SK-N-SH treated with all-trans-retinoic acid at 6 μM for 48 hours (cell line): Measurements from ENCODE around the gene RRM1.

Experiments used
- ATAC-seq: fragments of 200-7000 bp; cut with Tn5 transposase; 3 replicates; pipeline ENCODE4 v1.9.1; 2020; ENCODE audit warnings: mild to moderate bottlenecking, moderate library complexity
- ARNTL ChIP-seq: fragments of 450-650 bp; formaldehyde crosslinking; IDR thresholded peaks from 2 replicates; pipeline ENCODE4 v1.5.0; 2020; ENCODE audit warnings: low read depth, mild to moderate bottlenecking, moderate library complexity, borderline replicate concordance
- BACH2 ChIP-seq: fragments of 250-450 bp; sonication (Bioruptor Pico); IDR thresholded peaks from 2 replicates; pipeline ENCODE4 v1.9.0; 2021; ENCODE audit warnings: mild to moderate bottlenecking, borderline replicate concordance
- CSDC2 ChIP-seq: fragments of 250-450 bp; sonication (Bioruptor Pico); IDR thresholded peaks from 2 replicates; pipeline ENCODE4 v1.5.0; 2020; ENCODE audit warnings: mild to moderate bottlenecking, moderate library complexity
- ESRRG ChIP-seq: fragments of 250-450 bp; sonication (Bioruptor Pico); IDR thresholded peaks from 2 replicates; pipeline ENCODE4 v1.6.1; 2021; ENCODE audit warnings: mild to moderate bottlenecking
- GLIS3 ChIP-seq: fragments of 250-450 bp; sonication (Bioruptor Pico); IDR thresholded peaks from 2 replicates; pipeline ENCODE4 v1.5.0; 2020; ENCODE audit warnings: mild to moderate bottlenecking, moderate library complexity
- ISL1 ChIP-seq: fragments of 250-450 bp; sonication (Bioruptor Pico); IDR thresholded peaks from 2 replicates; pipeline ENCODE4 v2.1.2; 2022; ENCODE audit warnings: mild to moderate bottlenecking, moderate library complexity
- OSR1 ChIP-seq: fragments of 250-450 bp; sonication (Bioruptor Pico); IDR thresholded peaks from 2 replicates; pipeline ENCODE4 v1.8.0; 2022; ENCODE audit warnings: moderate library complexity, mild to moderate bottlenecking, inconsistent platforms
- SNAI2 ChIP-seq: fragments of 250-450 bp; sonication (Bioruptor Pico); IDR thresholded peaks from 2 replicates; pipeline ENCODE4 v1.5.0; 2020; ENCODE audit warnings: mild to moderate bottlenecking, moderate library complexity
- TCF4 ChIP-seq: fragments of 250-450 bp; sonication (Bioruptor Pico); IDR thresholded peaks from 2 replicates; pipeline ENCODE4 v1.8.0; 2021; ENCODE audit warnings: mild to moderate bottlenecking, moderate library complexity, borderline replicate concordance
- ZC3H10 ChIP-seq: fragments of 250-450 bp; sonication (Bioruptor Pico); IDR thresholded peaks from 2 replicates; pipeline ENCODE4 v1.5.1; 2021; ENCODE audit warnings: mild to moderate bottlenecking, moderate library complexity
- ZFP3 ChIP-seq: fragments of 250-450 bp; sonication (Bioruptor Pico); IDR thresholded peaks from 2 replicates; pipeline ENCODE4 v1.5.0; 2020; ENCODE audit warnings: mild to moderate bottlenecking, moderate library complexity
- ZFP30 ChIP-seq: fragments of 450-650 bp; formaldehyde crosslinking; IDR thresholded peaks from 2 replicates; pipeline ENCODE4 v1.5.0; 2022; ENCODE audit warnings: mild to moderate bottlenecking, moderate library complexity
- ZNF565 ChIP-seq: fragments of 450-650 bp; formaldehyde crosslinking; conservative IDR thresholded peaks from 2 replicates; pipeline ENCODE4 v1.5.0; 2020; ENCODE audit warnings: low read depth, mild to moderate bottlenecking, moderate library complexity
- ZNF70 ChIP-seq: fragments of 450-650 bp; formaldehyde crosslinking; IDR thresholded peaks from 2 replicates; pipeline ENCODE4 v1.5.0; 2020; ENCODE audit warnings: mild to moderate bottlenecking, moderate library complexity
- ZNF8 ChIP-seq: fragments of 450-650 bp; formaldehyde crosslinking; IDR thresholded peaks from 2 replicates; pipeline ENCODE4 v1.5.0; 2020; ENCODE audit warnings: mild to moderate bottlenecking, moderate library complexity
- TF ChIP-seq, protein P1 (sequence below): fragments of 250-450 bp; sonication (Bioruptor Pico); IDR thresholded peaks from 2 replicates; pipeline ENCODE4 v1.5.1; 2020; ENCODE audit warnings: low read depth, mild to moderate bottlenecking, moderate library complexity
- TF ChIP-seq, protein P2 (sequence below): fragments of 250-450 bp; sonication (Bioruptor Pico); IDR thresholded peaks from 2 replicates; pipeline ENCODE4 v1.5.1; 2021; ENCODE audit warnings: mild to moderate bottlenecking, moderate library complexity
- TF ChIP-seq, protein P3 (sequence below): fragments of 250-450 bp; sonication (Bioruptor Pico); IDR thresholded peaks from 2 replicates; pipeline ENCODE4 v1.5.0; 2020; ENCODE audit warnings: mild to moderate bottlenecking, moderate library complexity
- TF ChIP-seq, protein P4 (sequence below): fragments of 250-450 bp; sonication (Bioruptor Pico); IDR thresholded peaks from 2 replicates; pipeline ENCODE4 v1.8.0; 2021; ENCODE audit warnings: low read depth, mild to moderate bottlenecking, moderate library complexity, borderline replicate concordance
- TF ChIP-seq, protein P5 (sequence below): fragments of 250-450 bp; sonication (Bioruptor Pico); IDR thresholded peaks from 2 replicates; pipeline ENCODE4 v1.8.0; 2020; ENCODE audit warnings: mild to moderate bottlenecking, moderate library complexity, borderline replicate concordance

Gene RRM1

DNA sequence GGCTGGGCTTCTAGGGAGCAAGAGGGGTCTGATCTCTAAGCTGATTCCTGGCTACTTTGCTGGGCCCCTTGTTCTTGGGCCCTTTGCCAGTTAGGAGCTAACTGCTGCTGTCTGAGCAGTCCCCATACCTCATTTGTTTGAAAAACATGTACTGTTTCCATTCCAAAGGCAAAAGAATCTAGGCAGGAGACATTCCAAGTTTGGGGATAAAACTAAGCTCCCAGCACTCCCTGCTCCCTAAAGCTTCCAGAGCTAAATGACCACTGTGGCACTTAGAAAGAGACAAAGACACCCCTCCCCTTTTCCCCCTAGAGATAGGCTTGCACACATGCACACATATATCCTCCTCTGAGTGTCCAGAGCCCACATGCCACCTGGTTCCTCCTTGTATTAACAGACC lies 22.7 kb upstream of the RRM1 start:
- ATAC-seq, result peak; percentile 68
- TF ChIP-seq, protein P1, sequence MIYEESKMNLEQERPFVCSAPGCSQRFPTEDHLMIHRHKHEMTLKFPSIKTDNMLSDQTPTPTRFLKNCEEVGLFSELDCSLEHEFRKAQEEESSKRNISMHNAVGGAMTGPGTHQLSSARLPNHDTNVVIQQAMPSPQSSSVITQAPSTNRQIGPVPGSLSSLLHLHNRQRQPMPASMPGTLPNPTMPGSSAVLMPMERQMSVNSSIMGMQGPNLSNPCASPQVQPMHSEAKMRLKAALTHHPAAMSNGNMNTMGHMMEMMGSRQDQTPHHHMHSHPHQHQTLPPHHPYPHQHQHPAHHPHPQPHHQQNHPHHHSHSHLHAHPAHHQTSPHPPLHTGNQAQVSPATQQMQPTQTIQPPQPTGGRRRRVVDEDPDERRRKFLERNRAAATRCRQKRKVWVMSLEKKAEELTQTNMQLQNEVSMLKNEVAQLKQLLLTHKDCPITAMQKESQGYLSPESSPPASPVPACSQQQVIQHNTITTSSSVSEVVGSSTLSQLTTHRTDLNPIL, result no peak
- TF ChIP-seq ZFP30 (CRISPR knock-in tag), result no peak
- no peak for TF ChIP-seq TCF4 (CRISPR knock-in tag)
- TF ChIP-seq SNAI2 (CRISPR knock-in tag), result no peak
- TF ChIP-seq, protein P2, sequence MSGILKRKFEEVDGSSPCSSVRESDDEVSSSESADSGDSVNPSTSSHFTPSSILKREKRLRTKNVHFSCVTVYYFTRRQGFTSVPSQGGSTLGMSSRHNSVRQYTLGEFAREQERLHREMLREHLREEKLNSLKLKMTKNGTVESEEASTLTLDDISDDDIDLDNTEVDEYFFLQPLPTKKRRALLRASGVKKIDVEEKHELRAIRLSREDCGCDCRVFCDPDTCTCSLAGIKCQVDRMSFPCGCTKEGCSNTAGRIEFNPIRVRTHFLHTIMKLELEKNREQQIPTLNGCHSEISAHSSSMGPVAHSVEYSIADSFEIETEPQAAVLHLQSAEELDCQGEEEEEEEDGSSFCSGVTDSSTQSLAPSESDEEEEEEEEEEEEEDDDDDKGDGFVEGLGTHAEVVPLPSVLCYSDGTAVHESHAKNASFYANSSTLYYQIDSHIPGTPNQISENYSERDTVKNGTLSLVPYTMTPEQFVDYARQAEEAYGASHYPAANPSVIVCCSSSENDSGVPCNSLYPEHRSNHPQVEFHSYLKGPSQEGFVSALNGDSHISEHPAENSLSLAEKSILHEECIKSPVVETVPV (CRISPR knock-in tag), result no peak
- TF ChIP-seq, protein P3, sequence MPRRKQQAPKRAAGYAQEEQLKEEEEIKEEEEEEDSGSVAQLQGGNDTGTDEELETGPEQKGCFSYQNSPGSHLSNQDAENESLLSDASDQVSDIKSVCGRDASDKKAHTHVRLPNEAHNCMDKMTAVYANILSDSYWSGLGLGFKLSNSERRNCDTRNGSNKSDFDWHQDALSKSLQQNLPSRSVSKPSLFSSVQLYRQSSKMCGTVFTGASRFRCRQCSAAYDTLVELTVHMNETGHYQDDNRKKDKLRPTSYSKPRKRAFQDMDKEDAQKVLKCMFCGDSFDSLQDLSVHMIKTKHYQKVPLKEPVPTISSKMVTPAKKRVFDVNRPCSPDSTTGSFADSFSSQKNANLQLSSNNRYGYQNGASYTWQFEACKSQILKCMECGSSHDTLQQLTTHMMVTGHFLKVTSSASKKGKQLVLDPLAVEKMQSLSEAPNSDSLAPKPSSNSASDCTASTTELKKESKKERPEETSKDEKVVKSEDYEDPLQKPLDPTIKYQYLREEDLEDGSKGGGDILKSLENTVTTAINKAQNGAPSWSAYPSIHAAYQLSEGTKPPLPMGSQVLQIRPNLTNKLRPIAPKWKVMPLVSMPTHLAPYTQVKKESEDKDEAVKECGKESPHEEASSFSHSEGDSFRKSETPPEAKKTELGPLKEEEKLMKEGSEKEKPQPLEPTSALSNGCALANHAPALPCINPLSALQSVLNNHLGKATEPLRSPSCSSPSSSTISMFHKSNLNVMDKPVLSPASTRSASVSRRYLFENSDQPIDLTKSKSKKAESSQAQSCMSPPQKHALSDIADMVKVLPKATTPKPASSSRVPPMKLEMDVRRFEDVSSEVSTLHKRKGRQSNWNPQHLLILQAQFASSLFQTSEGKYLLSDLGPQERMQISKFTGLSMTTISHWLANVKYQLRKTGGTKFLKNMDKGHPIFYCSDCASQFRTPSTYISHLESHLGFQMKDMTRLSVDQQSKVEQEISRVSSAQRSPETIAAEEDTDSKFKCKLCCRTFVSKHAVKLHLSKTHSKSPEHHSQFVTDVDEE, result no peak
- no peak for TF ChIP-seq ZNF8 (CRISPR knock-in tag)
- TF ChIP-seq ISL1, result no peak
- no peak for TF ChIP-seq ZNF70 (CRISPR knock-in tag)
- no peak for TF ChIP-seq OSR1 (CRISPR knock-in tag)
- TF ChIP-seq ZNF565 (CRISPR knock-in tag), result no peak
- no peak for TF ChIP-seq BACH2 (CRISPR knock-in tag)
- TF ChIP-seq, protein P4, sequence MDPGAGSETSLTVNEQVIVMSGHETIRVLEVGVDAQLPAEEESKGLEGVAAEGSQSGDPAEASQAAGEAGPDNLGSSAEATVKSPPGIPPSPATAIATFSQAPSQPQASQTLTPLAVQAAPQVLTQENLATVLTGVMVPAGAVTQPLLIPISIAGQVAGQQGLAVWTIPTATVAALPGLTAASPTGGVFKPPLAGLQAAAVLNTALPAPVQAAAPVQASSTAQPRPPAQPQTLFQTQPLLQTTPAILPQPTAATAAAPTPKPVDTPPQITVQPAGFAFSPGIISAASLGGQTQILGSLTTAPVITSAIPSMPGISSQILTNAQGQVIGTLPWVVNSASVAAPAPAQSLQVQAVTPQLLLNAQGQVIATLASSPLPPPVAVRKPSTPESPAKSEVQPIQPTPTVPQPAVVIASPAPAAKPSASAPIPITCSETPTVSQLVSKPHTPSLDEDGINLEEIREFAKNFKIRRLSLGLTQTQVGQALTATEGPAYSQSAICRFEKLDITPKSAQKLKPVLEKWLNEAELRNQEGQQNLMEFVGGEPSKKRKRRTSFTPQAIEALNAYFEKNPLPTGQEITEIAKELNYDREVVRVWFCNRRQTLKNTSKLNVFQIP (CRISPR knock-in tag), result no peak
- TF ChIP-seq, protein P5, sequence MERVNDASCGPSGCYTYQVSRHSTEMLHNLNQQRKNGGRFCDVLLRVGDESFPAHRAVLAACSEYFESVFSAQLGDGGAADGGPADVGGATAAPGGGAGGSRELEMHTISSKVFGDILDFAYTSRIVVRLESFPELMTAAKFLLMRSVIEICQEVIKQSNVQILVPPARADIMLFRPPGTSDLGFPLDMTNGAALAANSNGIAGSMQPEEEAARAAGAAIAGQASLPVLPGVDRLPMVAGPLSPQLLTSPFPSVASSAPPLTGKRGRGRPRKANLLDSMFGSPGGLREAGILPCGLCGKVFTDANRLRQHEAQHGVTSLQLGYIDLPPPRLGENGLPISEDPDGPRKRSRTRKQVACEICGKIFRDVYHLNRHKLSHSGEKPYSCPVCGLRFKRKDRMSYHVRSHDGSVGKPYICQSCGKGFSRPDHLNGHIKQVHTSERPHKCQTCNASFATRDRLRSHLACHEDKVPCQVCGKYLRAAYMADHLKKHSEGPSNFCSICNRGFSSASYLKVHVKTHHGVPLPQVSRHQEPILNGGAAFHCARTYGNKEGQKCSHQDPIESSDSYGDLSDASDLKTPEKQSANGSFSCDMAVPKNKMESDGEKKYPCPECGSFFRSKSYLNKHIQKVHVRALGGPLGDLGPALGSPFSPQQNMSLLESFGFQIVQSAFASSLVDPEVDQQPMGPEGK (CRISPR knock-in tag), result no peak
- no peak for TF ChIP-seq ZFP3 (CRISPR knock-in tag)
- TF ChIP-seq ESRRG (CRISPR knock-in tag), result no peak
- no peak for TF ChIP-seq ARNTL (CRISPR knock-in tag)
- TF ChIP-seq, all 23 proteins: peak for 0

DNA sequence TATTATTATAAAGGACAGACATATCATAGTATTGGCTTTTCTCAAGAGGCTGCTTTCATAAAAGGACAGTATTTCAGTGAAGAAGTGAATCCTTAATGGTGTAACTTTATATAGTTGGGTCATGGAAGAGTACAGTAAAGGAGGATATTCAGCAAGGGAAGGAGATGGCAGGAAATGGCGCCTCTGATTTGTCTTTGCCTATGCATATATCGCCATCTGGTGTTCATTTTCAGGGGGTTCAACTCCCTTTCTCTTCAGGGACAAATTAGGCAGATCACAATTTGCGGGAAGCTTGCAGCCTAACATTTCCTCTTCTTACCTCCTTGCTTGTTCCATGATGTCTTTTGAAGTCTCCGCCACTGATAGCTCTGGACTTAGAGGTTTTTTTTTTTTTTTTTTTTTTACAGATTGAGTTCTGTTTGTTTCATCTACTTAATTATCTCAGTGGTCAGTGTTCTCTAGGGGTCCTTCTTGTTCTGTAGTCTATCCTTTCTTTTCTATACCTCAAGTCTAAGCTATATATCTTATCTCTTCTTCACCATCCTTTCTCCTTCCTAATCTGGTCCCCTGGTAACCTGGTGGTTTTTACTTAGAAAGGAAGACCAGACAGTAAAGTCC lies 21.8 kb upstream of the RRM1 start:
- peak; percentile 100 for TF ChIP-seq ZNF70 (CRISPR knock-in tag)
- TF ChIP-seq, protein P3, result no peak
- ATAC-seq, result peak; percentile 94

DNA sequence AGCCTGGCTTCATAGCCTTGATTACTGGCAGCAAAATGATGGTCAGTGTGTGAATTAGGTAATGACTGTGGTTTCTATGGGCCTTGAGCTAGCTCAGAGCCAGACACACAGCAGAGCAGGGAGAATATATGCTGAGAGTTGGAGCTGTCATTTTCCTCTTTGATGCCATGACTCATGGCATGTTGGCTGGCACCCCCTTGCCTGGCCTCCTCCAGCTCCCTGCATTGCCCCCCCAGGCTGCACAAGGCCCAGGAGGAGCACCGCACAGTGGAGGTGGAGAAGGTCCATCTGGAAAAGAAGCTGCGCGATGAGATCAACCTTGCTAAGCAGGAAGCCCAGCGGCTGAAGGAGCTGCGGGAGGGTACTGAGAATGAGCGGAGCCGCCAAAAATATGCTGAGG lies 20.3 kb upstream of the RRM1 start:
- ATAC-seq, result no peak
- no peak for TF ChIP-seq GLIS3
- TF ChIP-seq ZNF70 (CRISPR knock-in tag), result no peak
- TF ChIP-seq, protein P3, result no peak
- no peak for TF ChIP-seq CSDC2 (CRISPR knock-in tag)
- TF ChIP-seq ZNF8 (CRISPR knock-in tag), result no peak
- no peak for TF ChIP-seq ZC3H10 (CRISPR knock-in tag)
- no peak for TF ChIP-seq ISL1
- TF ChIP-seq, protein P4 (CRISPR knock-in tag), result no peak
- TF ChIP-seq ESRRG (CRISPR knock-in tag), result no peak
